ENCODE data around the gene CCNG1. TPM values are rescaled to one million over a fixed set of nuclear protein-coding genes. Genes with fewer than 3 reads are reported as not detected.
"Not testable (repeated sequence)": the region's sequence is repeated elsewhere in the genome, so short reads cannot be mapped to it uniquely, and the experiment has no call there.

CCNG1 gene
- polyA plus RNA-seq, 1 donor: 354 TPM

GRCh38 chr5:163407034-163407655, 30.2 kb upstream of the CCNG1 start:
- no peaks in the 10 kb centered on the region for H3K36me3 ChIP-seq (ENCODE audit: control insufficient read depth, insufficient read depth, low read length)
- H3K4me3 ChIP-seq (ENCODE audit: low read length): no peak overlapping the region
- H3K4me1 ChIP-seq (ENCODE audit: control insufficient read depth, insufficient read depth, low read length): peaks cover 5% of the 10 kb centered on the region
- DNase-seq: no peak
- no peaks in the 10 kb centered on the region for H3K27me3 ChIP-seq (ENCODE audit: control insufficient read depth, insufficient read depth, low read length)
- H3K9me3 ChIP-seq (ENCODE audit: control insufficient read depth, low read depth, low read length): no peaks in the 10 kb centered on the region
- H3K27ac ChIP-seq (ENCODE audit: low read length): no peak overlapping the region
- WGBS (ENCODE audit: insufficient coverage, low lambda C conversion rate): 67% methylated on average over 1 of the region's 2 CpGs

GRCh38 chr5:163408311-163408923, 29.0 kb upstream of the CCNG1 start:
- WGBS (ENCODE audit: insufficient coverage, low lambda C conversion rate): 0% methylated on average over 2 of the region's 9 CpGs
- Histone ChIP-seq H3K27ac (ENCODE audit: low read length) (no peak overlapping the region), H3K36me3 (ENCODE audit: control insufficient read depth, insufficient read depth, low read length) (no peaks in the 10 kb centered on the region), H3K4me3 (ENCODE audit: low read length) (no peak overlapping the region), H3K4me1 (ENCODE audit: control insufficient read depth, insufficient read depth, low read length) (peaks cover 5% of the 10 kb centered on the region), H3K27me3 (ENCODE audit: control insufficient read depth, insufficient read depth, low read length) (no peaks in the 10 kb centered on the region), H3K9me3 (ENCODE audit: control insufficient read depth, low read depth, low read length) (no peaks in the 10 kb centered on the region)
- DNase-seq: peak; percentile 18 to 33

GRCh38 chr5:163409384-163409783, 28.0 kb upstream of the CCNG1 start:
- Histone ChIP-seq H3K27ac (ENCODE audit: low read length) (no peak overlapping the region), H3K4me3 (ENCODE audit: low read length) (no peak overlapping the region), H3K27me3 (ENCODE audit: control insufficient read depth, insufficient read depth, low read length) (no peaks in the 10 kb centered on the region), H3K4me1 (ENCODE audit: control insufficient read depth, insufficient read depth, low read length) (peaks cover 5% of the 10 kb centered on the region), H3K9me3 (ENCODE audit: control insufficient read depth, low read depth, low read length) (no peaks in the 10 kb centered on the region), H3K36me3 (ENCODE audit: control insufficient read depth, insufficient read depth, low read length) (no peaks in the 10 kb centered on the region)
- 60% methylated on average over 1 of the region's 6 CpGs for WGBS (ENCODE audit: insufficient coverage, low lambda C conversion rate)
- no peak for DNase-seq

- no CpG with 5 or more reads among the region's 2 CpGs for WGBS (ENCODE audit: insufficient coverage, low lambda C conversion rate)
- H3K27ac ChIP-seq (ENCODE audit: low read length): no peak overlapping the region
- H3K36me3 ChIP-seq (ENCODE audit: control insufficient read depth, insufficient read depth, low read length): no peaks in the 10 kb centered on the region
- no peaks in the 10 kb centered on the region for H3K27me3 ChIP-seq (ENCODE audit: control insufficient read depth, insufficient read depth, low read length)
- no peaks in the 10 kb centered on the region for H3K9me3 ChIP-seq (ENCODE audit: control insufficient read depth, low read depth, low read length)
- no peak overlapping the region for H3K4me3 ChIP-seq (ENCODE audit: low read length)
- H3K4me1 ChIP-seq (ENCODE audit: control insufficient read depth, insufficient read depth, low read length): peaks cover 5% of the 10 kb centered on the region
- no peak for DNase-seq
Observed at GRCh38 chr5:163410505-163410904, 26.9 kb upstream of the CCNG1 start.

- not testable (repeated sequence) for H3K4me1 ChIP-seq (ENCODE audit: control insufficient read depth, insufficient read depth, low read length); H3K36me3 ChIP-seq (ENCODE audit: control insufficient read depth, insufficient read depth, low read length); H3K9me3 ChIP-seq (ENCODE audit: control insufficient read depth, low read depth, low read length); H3K27me3 ChIP-seq (ENCODE audit: control insufficient read depth, insufficient read depth, low read length); H3K4me3 ChIP-seq (ENCODE audit: low read length); DNase-seq; H3K27ac ChIP-seq (ENCODE audit: low read length)
- WGBS (ENCODE audit: insufficient coverage, low lambda C conversion rate): no CpG with 5 or more reads among the region's 15 CpGs
Observed at GRCh38 chr5:163415673-163416072, 21.7 kb upstream of the CCNG1 start.

GRCh38 chr5:163424836-163425235, 12.6 kb upstream of the CCNG1 start:
- WGBS (ENCODE audit: insufficient coverage, low lambda C conversion rate): 100% methylated on average over 1 of the region's 1 CpG
- Histone ChIP-seq H3K9me3 (ENCODE audit: control insufficient read depth, low read depth, low read length) (no peaks in the 10 kb centered on the region), H3K36me3 (ENCODE audit: control insufficient read depth, insufficient read depth, low read length) (no peaks in the 10 kb centered on the region), H3K27ac (ENCODE audit: low read length) (no peak overlapping the region), H3K4me1 (ENCODE audit: control insufficient read depth, insufficient read depth, low read length) (no peaks in the 10 kb centered on the region), H3K27me3 (ENCODE audit: control insufficient read depth, insufficient read depth, low read length) (no peaks in the 10 kb centered on the region), H3K4me3 (ENCODE audit: low read length) (no peak overlapping the region)
- DNase-seq: no peak

GRCh38 chr5:163426128-163426527, 11.3 kb upstream of the CCNG1 start:
- WGBS (ENCODE audit: insufficient coverage, low lambda C conversion rate): no CpG with 5 or more reads among the region's 4 CpGs

GRCh38 chr5:163432544-163432943, 4.9 kb upstream of the CCNG1 start:
- DNase-seq: peak in 1 of 2 donors; percentile 52
- no peaks in the 10 kb centered on the region for H3K27me3 ChIP-seq (ENCODE audit: control insufficient read depth, insufficient read depth, low read length)
- no CpG with 5 or more reads among the region's 1 CpG for WGBS (ENCODE audit: insufficient coverage, low lambda C conversion rate)
- H3K36me3 ChIP-seq (ENCODE audit: control insufficient read depth, insufficient read depth, low read length): no peaks in the 10 kb centered on the region
- peaks cover 21% of the 10 kb centered on the region for H3K4me1 ChIP-seq (ENCODE audit: control insufficient read depth, insufficient read depth, low read length)
- no peak overlapping the region for H3K4me3 ChIP-seq (ENCODE audit: low read length)
- H3K9me3 ChIP-seq (ENCODE audit: control insufficient read depth, low read depth, low read length): no peaks in the 10 kb centered on the region
- H3K27ac ChIP-seq (ENCODE audit: low read length): no peak overlapping the region

More at GRCh38 chr5:163426128-163426527, 11.3 kb upstream of the CCNG1 start:
- not testable (repeated sequence) for H3K4me3 ChIP-seq (ENCODE audit: low read length); H3K27me3 ChIP-seq (ENCODE audit: control insufficient read depth, insufficient read depth, low read length); H3K36me3 ChIP-seq (ENCODE audit: control insufficient read depth, insufficient read depth, low read length); H3K27ac ChIP-seq (ENCODE audit: low read length); H3K9me3 ChIP-seq (ENCODE audit: control insufficient read depth, low read depth, low read length); DNase-seq; H3K4me1 ChIP-seq (ENCODE audit: control insufficient read depth, insufficient read depth, low read length)

GRCh38 chr5:163433271-163433670, 4.1 kb upstream of the CCNG1 start:
- Histone ChIP-seq H3K27me3 (ENCODE audit: control insufficient read depth, insufficient read depth, low read length) (no peaks in the 10 kb centered on the region), H3K36me3 (ENCODE audit: control insufficient read depth, insufficient read depth, low read length) (no peaks in the 10 kb centered on the region), H3K4me1 (ENCODE audit: control insufficient read depth, insufficient read depth, low read length) (peaks cover 21% of the 10 kb centered on the region), H3K9me3 (ENCODE audit: control insufficient read depth, low read depth, low read length) (no peaks in the 10 kb centered on the region), H3K27ac (ENCODE audit: low read length) (no peak overlapping the region), H3K4me3 (ENCODE audit: low read length) (no peak overlapping the region)
- peak in 1 of 2 donors; percentile 66 for DNase-seq
- 0% methylated on average over 1 of the region's 5 CpGs for WGBS (ENCODE audit: insufficient coverage, low lambda C conversion rate)

GRCh38 chr5:163434401-163434866, 3.0 kb upstream of the CCNG1 start:
- DNase-seq: peak; percentile 25 to 57
- H3K27ac ChIP-seq (ENCODE audit: low read length): peak overlapping the region; percentile 33
- WGBS (ENCODE audit: insufficient coverage, low lambda C conversion rate): no CpG with 5 or more reads among the region's 3 CpGs

GRCh38 chr5:163436515-163436914, 880 bp upstream of the CCNG1 start:
- Histone ChIP-seq H3K27ac (ENCODE audit: low read length) (peak overlapping the region; percentile 97), H3K4me3 (ENCODE audit: low read length) (peak overlapping the region; percentile 95), H3K9me3 (ENCODE audit: control insufficient read depth, low read depth, low read length) (no peaks in the 10 kb centered on the region), H3K27me3 (ENCODE audit: control insufficient read depth, insufficient read depth, low read length) (no peaks in the 10 kb centered on the region), H3K36me3 (ENCODE audit: control insufficient read depth, insufficient read depth, low read length) (peaks cover 5% of the 10 kb centered on the region), H3K4me1 (ENCODE audit: control insufficient read depth, insufficient read depth, low read length) (peaks cover 24% of the 10 kb centered on the region)
- 20% methylated on average over 1 of the region's 4 CpGs for WGBS (ENCODE audit: insufficient coverage, low lambda C conversion rate)
- no peak for DNase-seq

More at GRCh38 chr5:163434401-163434866, 3.0 kb upstream of the CCNG1 start:
- Histone ChIP-seq H3K4me1 (ENCODE audit: control insufficient read depth, insufficient read depth, low read length) (peaks cover 21% of the 10 kb centered on the region), H3K36me3 (ENCODE audit: control insufficient read depth, insufficient read depth, low read length) (no peaks in the 10 kb centered on the region), H3K4me3 (ENCODE audit: low read length) (no peak overlapping the region), H3K9me3 (ENCODE audit: control insufficient read depth, low read depth, low read length) (no peaks in the 10 kb centered on the region), H3K27me3 (ENCODE audit: control insufficient read depth, insufficient read depth, low read length) (no peaks in the 10 kb centered on the region)
